IPS-15b (cell line): Measurements from ENCODE around the gene PMM2.

Experiments
- H3K27me3 ChIP-seq: one replicate; pipeline ENCODE4 v1.6.1; 2013; ENCODE audit warnings: low read length; ENCODE audit not compliant: control insufficient read depth, insufficient read depth
- H3K36me3 ChIP-seq: one replicate; pipeline ENCODE4 v1.6.1; 2013; ENCODE audit warnings: low read length; ENCODE audit not compliant: control insufficient read depth, insufficient read depth
- H3K4me1 ChIP-seq: one replicate; pipeline ENCODE4 v1.6.1; 2013; ENCODE audit warnings: mild to moderate bottlenecking, low read length; ENCODE audit not compliant: control insufficient read depth, insufficient read depth
- H3K4me3 ChIP-seq: one replicate; pipeline ENCODE4 v1.5.1; 2013; ENCODE audit warnings: low read depth, low read length
- H3K9ac ChIP-seq: one replicate; pipeline ENCODE4 v1.6.1; 2013; ENCODE audit warnings: low read depth, mild to moderate bottlenecking, low read length
- H3K9me3 ChIP-seq: one replicate; pipeline ENCODE4 v1.6.1; 2013; ENCODE audit warnings: mild to moderate bottlenecking, low read length; ENCODE audit not compliant: control insufficient read depth, insufficient read depth

Gene PMM2

GRCh38 chr16:8763899-8764298 lies 33.7 kb upstream of the PMM2 start:
- Histone ChIP-seq H3K9ac (no peak overlapping the region), H3K36me3 (no peaks in the 10 kb centered on the region), H3K4me3 (no peak overlapping the region), H3K4me1 (peaks cover 6% of the 10 kb centered on the region), H3K9me3 (no peaks in the 10 kb centered on the region), H3K27me3 (no peaks in the 10 kb centered on the region)

- Histone ChIP-seq H3K9me3 (no peaks in the 10 kb centered on the region), H3K4me1 (peaks cover 6% of the 10 kb centered on the region), H3K27me3 (no peaks in the 10 kb centered on the region), H3K4me3 (no peak overlapping the region), H3K9ac (no peak overlapping the region), H3K36me3 (no peaks in the 10 kb centered on the region)
Measured at GRCh38 chr16:8764525-8765250, 33.0 kb upstream of the PMM2 start.

- Histone ChIP-seq H3K36me3 (no peaks in the 10 kb centered on the region), H3K27me3 (no peaks in the 10 kb centered on the region), H3K4me3 (no peak overlapping the region), H3K4me1 (peaks cover 6% of the 10 kb centered on the region), H3K9me3 (no peaks in the 10 kb centered on the region), H3K9ac (no peak overlapping the region)
Measured at GRCh38 chr16:8767176-8767575, 30.5 kb upstream of the PMM2 start.

- Histone ChIP-seq H3K9ac (no peak overlapping the region), H3K4me1 (peaks cover 6% of the 10 kb centered on the region), H3K9me3 (no peaks in the 10 kb centered on the region), H3K27me3 (no peaks in the 10 kb centered on the region), H3K4me3 (no peak overlapping the region), H3K36me3 (no peaks in the 10 kb centered on the region)
Measured at GRCh38 chr16:8768283-8768682, 29.4 kb upstream of the PMM2 start.

GRCh38 chr16:8768692-8769091 lies 28.9 kb upstream of the PMM2 start:
- Histone ChIP-seq H3K36me3 (no peaks in the 10 kb centered on the region), H3K27me3 (no peaks in the 10 kb centered on the region), H3K4me1 (peaks cover 6% of the 10 kb centered on the region), H3K9me3 (no peaks in the 10 kb centered on the region), H3K9ac (no peak overlapping the region), H3K4me3 (no peak overlapping the region)

- no peak overlapping the region for H3K4me3 ChIP-seq
- H3K9ac ChIP-seq, result no peak overlapping the region
- H3K27me3 ChIP-seq, result no peaks in the 10 kb centered on the region
- no peaks in the 10 kb centered on the region for H3K36me3 ChIP-seq
- H3K4me1 ChIP-seq, result no peaks in the 10 kb centered on the region
- no peaks in the 10 kb centered on the region for H3K9me3 ChIP-seq
Measured at GRCh38 chr16:8773537-8773936, 24.1 kb upstream of the PMM2 start.

GRCh38 chr16:8774208-8774607 lies 23.4 kb upstream of the PMM2 start:
- Histone ChIP-seq H3K27me3 (no peaks in the 10 kb centered on the region), H3K9me3 (no peaks in the 10 kb centered on the region), H3K4me1 (no peaks in the 10 kb centered on the region), H3K9ac (no peak overlapping the region), H3K4me3 (no peak overlapping the region), H3K36me3 (no peaks in the 10 kb centered on the region)

- Histone ChIP-seq H3K9ac (no peak overlapping the region), H3K36me3 (no peaks in the 10 kb centered on the region), H3K4me3 (no peak overlapping the region), H3K27me3 (no peaks in the 10 kb centered on the region), H3K9me3 (no peaks in the 10 kb centered on the region), H3K4me1 (no peaks in the 10 kb centered on the region)
Measured at GRCh38 chr16:8775359-8775758, 22.3 kb upstream of the PMM2 start.

GRCh38 chr16:8776129-8776584 lies 21.5 kb upstream of the PMM2 start:
- Histone ChIP-seq H3K4me3 (no peak overlapping the region), H3K27me3 (no peaks in the 10 kb centered on the region), H3K36me3 (no peaks in the 10 kb centered on the region), H3K9me3 (no peaks in the 10 kb centered on the region), H3K9ac (no peak overlapping the region), H3K4me1 (no peaks in the 10 kb centered on the region)

- H3K9me3 ChIP-seq, result no peaks in the 10 kb centered on the region
- H3K4me1 ChIP-seq, result no peaks in the 10 kb centered on the region
- H3K36me3 ChIP-seq, result no peaks in the 10 kb centered on the region
- H3K27me3 ChIP-seq, result no peaks in the 10 kb centered on the region
- H3K4me3 ChIP-seq, result no peak overlapping the region
- H3K9ac ChIP-seq, result no peak overlapping the region
Measured at GRCh38 chr16:8777217-8777616, 20.4 kb upstream of the PMM2 start.

GRCh38 chr16:8781797-8782196 lies 15.8 kb upstream of the PMM2 start:
- Histone ChIP-seq H3K4me3 (no peak overlapping the region), H3K4me1 (no peaks in the 10 kb centered on the region), H3K27me3 (no peaks in the 10 kb centered on the region)

GRCh38 chr16:8782673-8783072 lies 15.0 kb upstream of the PMM2 start:
- Histone ChIP-seq H3K4me1 (no peaks in the 10 kb centered on the region), H3K9ac (no peak overlapping the region), H3K27me3 (no peaks in the 10 kb centered on the region)

More at GRCh38 chr16:8781797-8782196, 15.8 kb upstream of the PMM2 start:
- Histone ChIP-seq H3K36me3 (no peaks in the 10 kb centered on the region), H3K9me3 (no peaks in the 10 kb centered on the region), H3K9ac (no peak overlapping the region)

More at GRCh38 chr16:8782673-8783072, 15.0 kb upstream of the PMM2 start:
- Histone ChIP-seq H3K4me3 (no peak overlapping the region), H3K9me3 (no peaks in the 10 kb centered on the region), H3K36me3 (no peaks in the 10 kb centered on the region)
